HG03108 (cell line): ENCODE data around the gene SPOCD1.
"Not testable (repeated sequence)": the region's sequence is repeated elsewhere in the genome, so short reads cannot be mapped to it uniquely, and the experiment has no call there.

Source experiments
- ATAC-seq: cut with Tn5 transposase; IDR thresholded peaks from one replicate; pipeline ENCODE4 v1.9.1; 2021; ENCODE audit warnings: moderate library complexity; ENCODE audit not compliant: unreplicated experiment

Gene SPOCD1

DNA sequence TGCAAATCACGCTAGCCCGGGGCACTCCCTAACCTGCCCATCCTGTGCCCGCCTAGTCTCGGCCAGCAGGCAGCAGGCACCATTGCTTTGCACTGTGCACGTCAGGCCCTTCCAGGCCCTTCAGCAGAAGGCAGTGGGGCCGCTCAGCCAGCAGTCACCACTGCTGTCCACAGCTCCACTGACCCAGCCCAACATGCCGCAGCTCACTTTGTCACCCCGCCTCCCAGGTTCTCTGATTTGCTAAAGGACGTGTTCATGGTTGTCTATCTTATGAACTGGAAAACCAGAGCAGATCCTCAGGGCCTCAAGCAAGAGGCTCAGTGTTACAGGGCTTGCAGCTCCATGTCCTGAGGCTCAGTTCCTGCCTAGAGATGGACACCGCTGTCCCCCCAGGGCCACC is 14.2 kb upstream of the SPOCD1 start:
- no peak for ATAC-seq

DNA sequence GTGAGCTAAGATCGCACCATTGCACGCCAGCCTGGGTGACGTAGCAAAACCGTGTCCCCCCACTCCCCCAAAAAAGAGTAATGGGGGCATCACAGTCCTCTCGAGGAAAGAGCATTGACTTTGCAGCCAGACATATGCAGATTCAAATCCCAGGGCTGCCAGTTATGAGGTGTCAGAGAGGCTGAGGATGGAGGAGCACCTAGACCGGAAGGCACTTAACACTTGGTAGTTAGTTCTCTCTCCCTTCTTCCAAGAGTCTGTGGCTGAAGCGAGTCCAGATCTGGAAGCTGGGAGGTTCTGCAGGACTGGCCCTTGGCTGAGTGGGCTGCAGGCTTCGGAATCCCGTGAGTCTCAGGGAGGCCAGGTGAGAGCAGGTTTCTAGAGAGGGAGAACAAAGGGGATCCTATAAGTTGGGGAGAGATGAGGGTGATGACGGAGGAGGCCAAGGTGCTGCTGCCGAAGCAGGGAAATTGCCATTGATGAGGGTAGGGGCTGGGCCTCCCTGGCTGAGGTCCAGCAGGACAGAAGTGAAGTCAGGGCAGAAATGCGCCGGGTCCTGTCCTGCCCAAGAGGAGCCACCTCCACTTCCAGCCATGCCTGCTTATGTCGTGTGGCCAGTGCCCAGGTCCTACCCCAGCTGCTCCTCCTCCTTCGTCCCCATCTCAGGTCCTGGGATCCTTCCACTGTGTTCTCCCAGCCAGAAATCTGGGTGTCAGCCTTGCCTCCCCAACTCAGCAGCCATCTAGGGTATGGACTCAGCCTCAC is 13.3 kb upstream of the SPOCD1 start:
- no peak for ATAC-seq

DNA sequence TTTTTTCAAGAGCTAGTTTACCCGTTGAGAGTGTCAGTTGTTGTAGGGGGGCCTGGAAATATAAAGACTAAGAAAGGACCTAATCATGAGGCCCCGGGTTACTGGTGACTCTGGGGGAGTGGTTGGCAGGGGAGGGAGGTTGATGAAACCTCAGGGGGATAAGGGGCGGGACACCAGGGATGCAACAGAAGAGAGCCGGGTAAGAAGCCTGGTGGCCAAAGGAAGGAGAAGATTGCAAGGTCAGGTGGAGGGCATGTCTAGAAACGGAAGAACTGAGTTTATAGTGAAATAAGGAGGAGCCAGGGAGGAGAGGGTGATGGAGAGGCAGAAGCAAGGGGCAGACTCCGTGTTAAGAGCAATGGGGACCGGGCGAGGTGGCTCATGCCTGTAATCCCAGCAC is 12.5 kb upstream of the SPOCD1 start:
- no peak for ATAC-seq

DNA sequence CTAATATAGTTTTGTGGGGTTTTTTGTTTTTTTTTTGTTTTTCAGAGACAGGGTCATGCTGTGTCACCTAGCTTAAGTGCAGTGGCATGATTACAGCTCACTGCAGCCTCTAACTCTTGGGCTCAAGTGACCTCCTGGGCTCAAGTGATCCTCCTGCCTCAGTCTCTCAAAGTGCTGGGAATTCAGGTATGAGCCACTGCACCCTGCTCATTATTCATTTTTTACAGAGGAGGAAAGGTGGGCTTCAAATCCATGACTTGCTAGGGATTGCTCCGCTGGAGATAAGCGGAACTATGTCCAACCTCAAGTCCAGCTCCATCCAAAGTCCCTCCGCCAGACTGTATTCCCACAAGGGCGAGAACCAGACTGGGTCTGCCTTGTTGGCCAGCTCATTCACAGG is 8.0 kb upstream of the SPOCD1 start:
- ATAC-seq: no peak

DNA sequence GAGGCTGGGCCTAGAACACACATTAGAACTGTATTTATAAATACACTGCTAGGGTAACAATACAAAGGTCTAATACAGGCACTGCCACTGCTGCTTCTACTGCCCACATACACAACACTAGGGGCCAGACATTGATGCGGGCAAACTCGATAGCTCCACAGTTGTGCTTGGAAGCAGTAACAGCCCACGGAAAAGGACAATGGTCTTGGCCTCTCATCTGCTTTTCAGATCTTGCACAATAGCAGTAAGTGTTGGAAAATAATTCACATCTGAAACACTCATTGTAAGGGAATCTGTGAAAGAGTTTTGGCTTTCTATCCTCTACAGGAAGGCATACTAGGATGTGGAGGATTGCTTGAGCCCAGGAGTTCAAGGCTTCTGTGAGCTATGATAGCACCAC is 6.9 kb upstream of the SPOCD1 start:
- no peak for ATAC-seq

DNA sequence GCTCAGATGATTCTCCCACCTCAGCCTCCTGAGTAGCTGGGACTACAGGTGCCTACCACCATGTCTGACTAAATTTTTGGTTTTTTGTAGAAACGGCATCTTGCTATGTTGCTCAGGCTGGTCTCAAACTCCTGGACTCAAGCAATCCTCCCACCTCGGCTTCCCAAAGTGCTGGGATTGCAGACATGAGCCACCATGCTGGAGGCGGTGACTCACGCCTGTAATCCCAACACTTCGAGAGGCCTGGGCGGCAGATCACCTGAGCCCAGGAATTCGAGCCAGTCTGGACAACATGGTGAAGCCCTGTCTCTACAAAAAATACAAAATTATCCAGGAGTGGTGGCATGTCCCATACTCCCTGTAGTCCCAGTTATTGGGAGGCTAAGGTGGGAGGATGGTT is 4.4 kb upstream of the SPOCD1 start:
- not testable (repeated sequence) for ATAC-seq

DNA sequence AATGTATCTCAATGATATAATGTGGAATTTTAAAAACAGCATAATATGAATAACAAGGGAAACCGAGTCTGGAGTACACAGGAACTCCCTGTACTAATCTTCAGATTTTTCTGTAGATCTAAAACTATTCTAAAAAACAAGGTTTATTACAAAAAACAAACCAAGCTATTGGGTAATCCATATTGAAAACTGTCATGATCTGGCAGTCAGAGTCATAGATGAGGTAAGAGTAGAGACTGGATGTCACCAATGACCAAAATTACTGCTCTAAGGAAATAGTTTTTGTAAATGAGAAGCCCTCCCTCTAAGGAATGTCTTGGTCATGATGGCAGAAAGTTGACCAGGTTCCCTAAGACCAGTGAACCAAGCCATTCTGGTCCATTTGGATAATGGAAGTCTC is 2.4 kb upstream of the SPOCD1 start:
- no peak for ATAC-seq

DNA sequence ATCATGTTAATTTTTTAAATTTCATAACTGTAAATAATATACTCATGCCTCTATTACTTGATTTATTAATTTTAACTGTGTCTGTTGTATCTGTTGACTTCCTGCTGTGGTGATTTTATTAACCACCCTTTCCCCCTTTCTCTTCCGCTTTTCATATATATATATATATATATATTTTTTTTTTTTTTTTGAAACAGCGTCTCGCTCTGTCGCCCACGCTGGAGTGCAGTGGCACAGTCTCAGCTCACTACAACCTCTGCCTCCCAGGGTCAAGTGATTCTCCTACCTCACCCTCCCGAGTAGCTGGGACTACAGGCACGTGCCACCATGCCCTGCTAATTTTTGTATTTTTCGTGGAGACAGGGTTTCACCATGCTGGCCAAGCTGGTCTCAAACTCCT is 1.1 kb upstream of the SPOCD1 start:
- ATAC-seq: not testable (repeated sequence)

DNA sequence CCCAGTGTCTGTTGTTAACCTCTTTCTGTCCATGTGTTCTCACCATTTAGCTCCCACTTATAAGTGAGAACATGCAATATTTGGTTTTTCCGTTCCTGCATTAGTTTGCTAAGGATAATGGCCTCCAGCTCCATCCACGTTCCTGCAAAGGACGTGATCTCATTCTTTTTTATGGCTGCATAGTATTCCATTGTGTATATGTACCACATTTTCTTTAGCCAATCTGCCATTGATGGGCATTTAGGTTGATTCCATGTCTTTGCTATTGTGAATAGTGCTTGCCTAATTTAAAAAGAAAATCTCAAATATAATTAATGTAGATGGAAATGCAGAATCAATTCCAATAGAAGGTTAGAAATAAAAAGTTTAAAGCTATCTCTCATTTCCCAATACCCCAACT is 679 bp upstream of the SPOCD1 start:
- ATAC-seq: not testable (repeated sequence)

DNA sequence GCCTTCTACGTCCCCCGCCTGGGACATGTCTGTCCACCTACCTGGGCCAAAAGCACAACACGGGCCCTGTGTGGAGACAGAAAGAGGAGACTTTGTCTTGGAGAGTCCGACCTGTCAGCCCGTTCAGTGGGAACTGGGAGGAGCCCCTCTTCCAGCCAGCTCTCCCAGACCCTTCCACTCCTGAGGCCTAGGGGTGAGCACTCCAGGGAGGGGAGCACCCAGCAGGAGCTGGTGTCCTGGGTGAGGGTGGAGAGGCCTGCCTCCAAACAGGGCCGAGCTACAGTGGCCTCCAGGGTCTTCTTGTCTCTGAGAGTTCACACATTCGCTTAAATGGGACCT is 546 bp downstream of the SPOCD1 start:
- ATAC-seq: no peak

DNA sequence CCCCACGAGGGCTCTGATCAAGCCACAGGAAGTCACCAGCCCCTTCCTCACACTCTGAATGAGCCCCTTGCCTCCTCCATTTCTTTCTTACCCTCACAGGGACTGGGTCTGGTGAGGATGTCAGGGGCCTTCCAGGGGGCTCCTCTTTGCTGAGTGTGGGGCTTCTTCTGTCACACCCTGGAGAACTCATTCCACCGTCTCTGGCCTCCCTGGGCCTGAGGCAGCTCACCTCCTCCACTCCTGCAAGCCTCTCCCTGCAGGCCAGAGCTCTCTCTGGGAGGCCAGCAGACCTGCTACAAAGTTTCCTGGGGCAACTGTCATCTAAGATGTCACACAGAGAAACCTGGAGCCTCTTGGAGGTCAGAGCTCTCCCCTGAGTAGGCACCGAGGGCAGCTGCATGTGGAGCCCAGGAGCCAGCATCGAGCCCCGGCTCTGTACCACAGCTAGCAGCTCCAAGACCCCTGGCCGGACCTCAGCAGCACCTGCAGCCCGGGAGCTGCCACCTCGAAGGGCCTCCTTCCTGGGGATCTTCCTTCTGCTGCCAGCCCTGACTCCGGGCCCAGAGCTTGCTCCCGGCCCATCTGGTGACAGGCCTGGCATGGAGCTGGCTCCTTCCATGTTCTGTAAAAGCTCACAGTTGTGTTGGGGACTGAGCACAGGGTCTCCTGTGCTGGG is 1.1 kb downstream of the SPOCD1 start:
- no peak for ATAC-seq

DNA sequence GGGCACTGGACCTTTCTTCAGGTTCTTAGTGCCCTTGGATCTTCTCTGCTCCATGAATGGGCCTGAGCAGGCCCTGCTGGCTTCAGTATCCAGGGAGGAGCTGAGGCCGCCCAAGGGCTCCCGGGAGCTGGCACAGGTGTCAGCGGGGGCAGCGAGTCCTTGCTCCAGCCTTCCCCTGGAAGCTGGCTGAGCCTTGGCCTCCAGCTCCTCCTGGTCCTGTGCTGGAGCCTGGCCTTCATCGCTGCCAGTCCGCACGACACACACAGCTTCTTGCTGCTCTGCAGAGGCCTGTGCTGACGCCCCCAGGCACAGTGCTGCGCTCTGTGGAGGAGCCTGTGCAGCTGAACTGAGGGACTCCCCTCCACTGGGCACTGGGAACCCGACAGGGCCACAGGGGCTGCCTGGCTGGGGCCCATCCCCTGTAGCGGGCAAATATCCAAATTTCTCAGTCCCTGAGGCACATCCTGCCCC is 1.7 kb downstream of the SPOCD1 start:
- no peak for ATAC-seq

DNA sequence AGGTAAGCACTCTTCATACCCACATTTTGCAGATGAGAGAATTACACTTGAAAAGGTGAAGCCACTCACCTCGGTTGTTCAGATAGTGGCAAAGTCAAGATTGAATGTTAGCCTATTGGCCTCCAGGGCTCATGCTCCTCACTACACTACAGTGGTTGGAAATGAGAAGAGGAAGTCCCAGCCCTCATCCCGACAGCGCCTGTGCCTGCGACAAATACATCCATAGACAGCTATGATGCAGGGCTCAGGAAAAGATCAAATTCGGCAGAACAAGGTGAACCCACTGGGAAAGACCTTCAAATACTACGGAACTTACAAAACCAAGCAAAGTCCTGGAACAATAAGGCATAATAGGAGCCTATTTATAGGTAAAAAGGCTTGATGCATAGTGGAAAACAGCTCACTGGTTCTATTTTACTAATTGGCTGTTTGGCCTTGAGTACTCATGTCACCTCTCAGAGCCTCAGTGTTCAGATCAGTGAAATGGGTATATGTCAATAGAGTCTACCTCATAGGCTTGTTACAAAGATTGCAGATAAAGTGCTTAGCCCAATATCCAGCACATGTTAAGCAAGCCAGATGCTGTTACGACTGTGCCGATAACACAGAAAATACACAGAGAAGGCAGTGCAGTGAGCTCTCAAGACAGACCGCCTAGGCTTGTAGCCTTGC is 3.5 kb downstream of the SPOCD1 start:
- ATAC-seq: no peak

DNA sequence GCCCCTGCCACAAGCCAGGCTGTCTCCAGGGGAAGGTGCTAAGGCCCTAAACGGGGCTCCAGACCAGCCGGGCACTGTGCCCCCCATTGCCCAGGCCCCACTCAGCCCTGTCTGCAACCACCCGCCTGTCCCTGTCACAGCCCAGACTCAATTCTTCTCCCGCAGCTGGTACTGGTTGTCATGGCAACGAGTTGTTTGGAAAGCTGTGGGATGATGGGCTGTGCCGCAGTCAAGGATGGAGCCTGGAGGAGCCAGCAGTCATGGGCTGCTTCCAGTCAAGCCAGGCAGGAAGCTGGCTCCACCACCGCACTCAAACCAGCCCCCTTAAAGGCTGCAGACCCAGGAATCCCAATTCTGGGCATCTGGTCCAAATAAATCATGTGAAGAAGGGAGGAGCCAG is 4.2 kb downstream of the SPOCD1 start:
- no peak for ATAC-seq

DNA sequence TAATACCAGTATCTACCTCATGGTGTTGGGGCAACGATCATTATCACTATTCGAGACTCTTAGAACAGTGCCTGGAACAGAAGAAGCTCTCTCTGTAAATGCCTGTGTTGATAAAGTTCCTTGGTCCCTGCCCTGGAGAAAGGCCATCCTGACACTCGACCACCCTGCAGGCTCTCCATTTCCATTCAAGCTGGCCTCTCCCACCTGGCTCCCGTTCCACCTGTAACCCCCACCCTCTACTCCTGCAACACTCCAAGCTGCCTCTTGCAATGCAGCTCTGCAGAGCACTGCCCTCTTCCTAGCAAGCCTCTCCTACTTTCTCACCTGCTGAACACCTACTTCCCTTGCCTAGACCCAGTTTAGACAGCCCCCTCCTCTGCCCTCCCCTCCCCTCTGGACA is 6.1 kb downstream of the SPOCD1 start:
- ATAC-seq: no peak

DNA sequence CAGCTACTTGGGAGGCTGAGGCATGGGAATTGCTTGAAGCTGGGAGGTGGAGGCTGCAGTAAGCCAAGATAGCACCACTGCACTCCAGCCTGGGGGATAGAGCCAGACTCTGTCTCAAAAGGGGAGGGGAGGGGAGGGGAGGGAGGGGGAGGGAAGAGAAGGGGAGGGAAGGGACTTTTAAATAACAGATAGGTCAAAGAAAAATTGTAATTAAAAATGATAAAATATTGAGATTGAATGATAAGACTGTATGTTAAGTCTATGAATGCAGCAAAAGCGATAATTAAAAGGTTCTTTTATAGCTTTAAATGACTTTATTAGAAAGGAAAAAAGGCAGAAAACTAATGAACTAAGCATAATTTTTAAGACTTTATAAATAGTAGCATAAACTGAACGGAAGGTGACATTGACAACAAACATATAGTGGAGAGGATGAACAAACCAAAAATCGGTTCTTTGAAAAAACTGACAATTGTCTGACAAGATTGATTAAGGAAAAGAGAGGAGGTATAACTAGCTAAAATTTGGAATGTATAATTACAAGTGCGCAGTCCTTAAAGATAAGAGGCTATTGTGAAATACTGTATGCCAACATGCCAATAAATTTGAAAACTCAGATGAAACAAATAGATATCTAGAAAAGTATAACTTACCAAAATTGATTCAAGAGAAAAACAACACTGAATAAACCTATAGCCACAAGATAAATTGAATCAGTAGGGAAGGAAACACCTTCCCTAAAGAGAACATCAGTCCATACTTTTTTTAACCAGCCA is 8.4 kb downstream of the SPOCD1 start:
- ATAC-seq: no peak

DNA sequence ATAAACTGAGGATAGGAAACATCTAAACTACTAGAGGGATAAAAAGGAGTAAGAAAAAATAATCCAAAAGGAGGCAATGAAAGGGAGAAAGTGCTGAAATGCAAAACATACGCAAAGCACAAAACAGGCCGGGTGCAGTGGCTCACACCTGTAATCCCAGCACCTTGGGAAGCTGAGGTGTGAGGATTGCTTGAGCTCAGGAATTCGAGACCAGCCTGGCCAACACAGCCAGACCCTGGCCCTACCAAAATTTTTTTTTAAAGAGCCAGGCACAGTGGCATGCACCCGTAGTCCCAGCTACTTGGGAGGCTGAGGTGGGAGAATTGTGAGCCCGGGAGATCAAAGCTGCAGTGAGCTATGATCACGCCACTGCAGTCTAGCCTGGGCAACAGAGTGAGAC is 10.5 kb downstream of the SPOCD1 start:
- no peak for ATAC-seq

DNA sequence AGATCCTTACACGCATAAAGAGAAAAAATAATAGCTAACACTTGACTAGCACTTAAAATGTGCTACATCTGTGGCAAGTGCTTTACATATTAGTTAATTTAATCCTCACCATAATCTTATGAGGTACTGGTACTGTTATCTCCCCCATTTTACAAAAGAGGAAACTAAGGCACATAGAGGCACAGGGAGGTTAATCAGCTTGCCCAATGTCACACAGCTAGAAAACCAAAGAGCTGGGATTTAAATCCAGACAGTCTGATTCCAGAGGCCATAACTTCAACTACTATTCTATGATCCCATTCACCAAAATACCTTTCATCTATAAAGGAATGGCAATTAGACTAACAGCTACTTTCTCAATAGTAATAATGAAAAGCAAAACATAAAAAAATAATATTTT is 11.7 kb downstream of the SPOCD1 start:
- ATAC-seq: no peak

DNA sequence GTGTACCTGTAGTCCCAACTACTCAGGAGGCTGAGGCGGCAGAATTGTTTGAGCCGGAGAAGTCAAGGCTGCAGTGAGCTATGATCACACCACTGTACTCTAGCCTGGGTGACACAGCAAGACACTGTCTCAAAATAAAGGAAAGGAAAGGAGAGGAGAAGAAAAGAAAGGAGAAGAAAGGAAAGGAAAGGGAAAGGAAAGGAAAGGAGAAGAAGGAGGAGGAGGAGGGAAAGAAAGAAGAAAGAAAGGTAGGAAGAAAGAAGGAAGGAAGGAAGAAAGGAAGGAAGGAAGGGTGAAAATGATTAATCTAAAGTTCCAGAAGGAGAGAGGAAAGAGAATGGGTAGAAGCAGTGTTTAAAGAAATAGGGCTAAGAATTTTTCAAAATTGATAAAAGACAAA is 12.2 kb downstream of the SPOCD1 start:
- no peak for ATAC-seq

DNA sequence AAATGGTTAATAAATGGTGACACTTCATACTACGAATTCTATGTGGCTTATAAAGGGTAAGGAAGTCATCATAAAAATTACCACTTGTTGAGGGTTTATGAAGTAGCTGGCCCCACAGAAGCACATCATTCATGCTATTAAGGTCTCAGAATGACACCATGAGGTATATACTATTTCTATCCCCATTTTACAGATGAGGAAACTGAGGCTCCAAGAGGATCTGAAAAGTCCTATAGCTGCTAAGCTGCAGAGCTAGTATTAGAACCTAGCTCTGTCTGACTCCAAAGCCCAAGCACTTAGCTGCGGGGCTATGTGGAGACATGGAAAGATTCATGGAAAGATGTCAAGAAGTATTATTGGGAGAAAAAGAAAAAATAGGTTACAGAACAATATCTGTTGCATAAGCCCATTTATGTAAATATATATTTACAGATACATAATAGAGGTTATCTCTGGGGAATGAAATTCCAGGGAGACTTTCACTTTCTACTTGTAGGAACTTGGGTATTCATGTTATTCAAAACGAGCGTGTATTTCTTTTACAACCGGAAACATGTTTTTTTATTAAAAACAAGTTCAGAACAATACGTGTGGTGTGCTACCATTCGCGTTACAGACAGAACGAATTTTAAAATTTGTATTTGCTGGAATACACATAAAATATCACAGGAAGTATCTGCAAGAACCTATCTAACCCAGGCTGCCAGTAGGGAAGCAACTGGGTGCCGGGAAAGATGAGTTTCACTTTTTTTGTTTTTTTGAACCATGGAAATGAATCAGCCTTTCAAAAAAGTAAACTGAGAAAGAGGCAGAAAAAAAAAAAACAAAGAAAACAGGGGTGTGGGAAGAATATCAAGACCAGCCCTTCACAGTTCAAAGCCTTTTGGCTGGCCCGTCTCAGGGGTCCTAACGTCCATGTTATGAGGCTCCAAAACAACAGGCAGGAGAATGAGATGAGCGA is 13.4 kb downstream of the SPOCD1 start:
- ATAC-seq: no peak
